ENCODE data around the gene FRYL.
A peak's percentile ranks its signal among the peaks of the same experiment; 100 is the strongest.
"Not testable (repeated sequence)": the region's sequence is repeated elsewhere in the genome, so short reads cannot be mapped to it uniquely, and the experiment has no call there.

Gene FRYL

DNA sequence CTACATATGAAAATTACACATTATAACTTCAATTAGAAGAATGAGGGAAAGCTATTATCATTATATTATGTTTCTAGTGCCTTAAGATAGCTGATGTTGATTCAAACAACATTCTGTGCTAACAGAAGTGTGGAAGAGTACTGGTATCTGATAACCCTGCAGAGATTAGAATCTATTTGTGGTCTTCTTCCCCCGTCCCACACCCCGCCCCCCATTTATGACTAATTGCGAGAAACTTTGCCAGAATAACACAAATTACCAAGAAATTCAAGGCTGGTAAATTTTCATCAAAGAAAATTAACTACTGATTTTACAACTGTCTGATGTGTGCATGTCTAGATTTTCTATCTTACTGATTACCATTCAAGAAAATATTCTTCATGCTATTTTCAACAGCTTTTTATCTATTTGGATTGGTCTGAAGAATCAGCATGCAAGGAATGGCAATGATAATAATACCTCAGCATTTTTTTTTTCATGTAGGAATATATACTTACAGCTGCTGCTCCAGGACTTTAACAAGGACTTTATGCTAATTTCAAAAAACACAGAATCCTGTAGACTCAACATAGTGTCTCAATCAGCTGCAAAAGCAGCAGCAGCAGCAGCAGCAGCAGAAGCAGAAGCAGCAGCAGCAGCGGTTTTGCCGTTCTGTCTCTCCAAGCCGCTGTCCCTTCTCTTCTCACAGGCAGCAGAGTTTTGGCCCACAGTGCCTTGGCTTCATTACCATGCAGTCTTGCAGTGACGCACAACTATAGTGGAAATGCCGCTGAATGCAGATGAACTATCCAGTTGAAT lies 126.7 kb downstream of the FRYL start:
- no peak for DNase-seq

GRCh38 chr4:48651914-48652313 lies 128.2 kb downstream of the FRYL start:
- no peak for DNase-seq

GRCh38 chr4:48649505-48649904 lies 130.6 kb downstream of the FRYL start:
- DNase-seq = no peak

DNA sequence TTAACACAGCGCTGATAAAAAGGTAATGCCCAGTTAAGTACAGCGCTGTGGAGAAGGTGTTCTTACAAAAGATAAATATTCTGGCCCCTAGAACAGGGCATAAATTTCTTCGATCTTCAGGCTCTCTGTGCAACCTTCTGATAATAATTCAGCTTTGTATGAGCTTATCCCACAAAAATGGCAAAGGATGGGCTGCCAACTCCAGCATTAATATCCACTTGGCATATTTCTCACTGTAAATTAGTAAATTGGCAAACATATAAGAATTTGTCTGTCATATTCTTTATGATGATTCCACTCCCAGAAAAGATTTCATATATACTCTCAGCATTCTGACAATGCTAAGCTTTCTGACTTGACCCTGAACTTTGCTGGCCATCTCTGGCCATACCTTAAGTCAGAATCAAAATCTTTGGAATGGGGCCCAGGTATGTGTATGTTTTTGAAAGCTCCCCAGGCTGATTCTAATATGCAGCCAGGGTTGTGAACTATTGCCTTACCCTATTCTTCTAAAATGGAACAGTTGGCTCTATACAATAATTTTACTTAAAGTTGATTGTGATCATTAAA lies 134.8 kb downstream of the FRYL start:
- no peak for DNase-seq

- no peak for DNase-seq
Measured at GRCh38 chr4:48642421-48643374, 137.4 kb downstream of the FRYL start.

GRCh38 chr4:48641401-48641800 lies 138.7 kb downstream of the FRYL start:
- no peak for DNase-seq

DNA sequence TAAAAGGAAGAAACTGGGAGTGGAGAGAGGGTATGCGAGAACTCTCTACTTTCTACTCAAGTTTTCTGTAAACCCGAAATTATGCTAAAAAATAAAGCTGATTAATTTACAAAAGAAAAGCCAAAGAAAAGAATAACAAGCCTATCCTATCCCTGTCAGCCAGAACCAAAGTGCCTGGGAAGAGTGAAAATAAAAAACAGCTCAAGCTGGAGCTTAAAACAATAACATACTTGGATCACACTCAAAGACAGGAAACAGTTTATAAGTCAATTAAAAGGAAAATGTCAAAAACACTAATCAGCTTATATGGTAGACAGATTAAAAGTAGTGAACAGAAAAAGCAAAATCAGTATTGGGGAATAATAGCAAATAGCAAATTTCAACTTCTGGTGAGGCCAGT lies 139.4 kb downstream of the FRYL start:
- DNase-seq = no peak

- DNase-seq = no peak
Measured at GRCh38 chr4:48640225-48640624, 139.9 kb downstream of the FRYL start.

DNA sequence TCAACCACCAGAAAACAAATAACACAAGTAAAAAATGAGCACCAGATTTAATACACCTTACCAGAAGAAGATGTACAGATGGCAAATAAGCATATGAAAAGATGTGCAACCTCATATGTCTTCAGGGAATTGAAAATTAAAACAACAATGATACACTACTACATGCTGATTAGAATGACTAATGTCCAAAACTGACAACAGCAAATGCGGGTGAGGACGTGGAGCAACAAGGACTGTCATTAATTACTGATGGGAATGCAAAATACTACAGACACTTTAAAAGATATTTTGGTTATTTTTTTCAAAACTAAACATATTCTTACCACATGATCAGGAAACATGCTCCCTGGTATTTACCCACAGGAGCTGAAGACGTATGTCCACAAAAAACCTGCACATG lies 140.3 kb downstream of the FRYL start:
- DNase-seq = no peak

DNA sequence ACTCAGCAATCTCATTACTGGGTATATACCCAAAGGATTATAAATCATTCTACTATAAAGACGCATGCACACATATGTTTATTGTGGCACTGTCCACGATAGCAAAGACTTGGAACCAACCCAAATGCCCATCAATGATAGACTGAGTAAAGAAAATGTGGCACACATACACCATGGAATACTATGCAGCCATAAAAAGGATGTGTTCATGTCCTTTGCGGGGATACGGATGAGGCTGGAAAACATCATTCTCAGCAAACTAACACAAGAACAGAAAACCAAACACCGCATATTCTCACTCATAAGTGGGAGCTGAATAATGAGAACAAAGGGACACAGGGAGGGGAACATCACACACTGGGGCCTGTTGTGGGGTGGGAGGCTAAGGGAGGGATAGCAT lies 141.5 kb downstream of the FRYL start:
- not testable (repeated sequence) for DNase-seq

DNA sequence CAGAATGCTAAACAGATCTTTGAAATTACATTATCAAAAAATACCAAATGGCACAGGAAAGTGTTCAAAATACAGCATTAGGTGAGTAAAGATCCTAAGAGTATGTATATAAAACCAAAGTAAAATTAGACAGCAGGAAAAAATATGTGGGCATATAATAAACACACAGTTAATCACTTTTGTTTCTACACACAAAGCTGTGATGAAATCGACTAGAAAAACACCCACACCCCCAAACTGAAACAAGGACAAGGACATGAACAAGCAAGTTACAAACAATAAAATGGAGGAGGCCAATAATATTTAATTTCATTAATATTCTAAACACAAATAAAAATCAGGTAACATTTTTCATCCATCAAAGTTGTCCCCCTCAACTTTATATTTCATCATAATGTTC lies 143.2 kb downstream of the FRYL start:
- no peak for DNase-seq

- no peak for DNase-seq
Measured at GRCh38 chr4:48635980-48636379, 144.1 kb downstream of the FRYL start.

DNA sequence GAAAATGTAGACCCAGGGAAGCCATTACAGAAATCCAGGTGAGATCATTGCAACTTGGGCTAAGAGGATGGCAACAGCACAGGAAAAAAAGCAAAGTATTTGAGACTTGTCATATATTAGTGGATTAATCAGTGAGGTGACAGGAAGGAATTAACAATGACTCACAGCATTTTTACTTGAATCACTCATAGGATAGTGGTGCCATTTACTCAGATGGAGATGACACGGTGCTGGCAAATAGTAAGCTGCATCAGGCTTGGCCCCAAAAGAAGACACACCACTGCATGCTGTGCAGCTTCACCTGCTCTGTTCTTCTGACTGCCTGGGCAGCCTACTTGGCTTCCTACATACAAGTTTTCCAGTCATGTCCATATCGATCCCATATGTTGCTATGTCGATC lies 144.8 kb downstream of the FRYL start:
- no peak for DNase-seq

DNA sequence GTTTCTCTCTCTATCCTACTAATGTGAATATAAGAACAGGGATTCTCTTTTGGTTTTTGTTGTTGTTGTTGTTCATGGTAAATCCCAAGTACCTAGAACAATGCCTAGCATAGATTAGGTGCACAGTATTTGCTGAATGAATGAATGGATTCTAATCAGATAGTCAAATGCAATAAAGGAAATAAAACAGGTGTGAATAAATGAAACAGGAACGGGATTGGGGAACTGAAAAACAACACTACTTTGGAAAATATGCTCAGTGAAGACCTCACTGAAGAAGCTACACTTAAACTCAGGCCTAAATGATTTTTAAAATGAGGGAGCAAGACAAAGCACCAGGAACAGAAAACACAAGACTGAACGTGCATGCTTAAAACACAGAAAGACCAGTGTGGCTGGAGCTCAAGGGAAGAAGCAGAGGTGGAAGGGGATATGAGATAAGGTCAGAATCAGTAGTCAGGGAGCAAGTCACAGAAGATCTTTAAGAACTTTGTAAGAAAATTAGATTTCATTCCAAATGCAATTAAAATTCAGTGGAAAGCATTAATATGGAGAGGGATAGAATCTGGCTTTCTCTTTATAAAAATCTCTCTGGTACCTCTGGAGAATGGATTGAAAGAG lies 145.3 kb downstream of the FRYL start:
- no peak for DNase-seq

DNA sequence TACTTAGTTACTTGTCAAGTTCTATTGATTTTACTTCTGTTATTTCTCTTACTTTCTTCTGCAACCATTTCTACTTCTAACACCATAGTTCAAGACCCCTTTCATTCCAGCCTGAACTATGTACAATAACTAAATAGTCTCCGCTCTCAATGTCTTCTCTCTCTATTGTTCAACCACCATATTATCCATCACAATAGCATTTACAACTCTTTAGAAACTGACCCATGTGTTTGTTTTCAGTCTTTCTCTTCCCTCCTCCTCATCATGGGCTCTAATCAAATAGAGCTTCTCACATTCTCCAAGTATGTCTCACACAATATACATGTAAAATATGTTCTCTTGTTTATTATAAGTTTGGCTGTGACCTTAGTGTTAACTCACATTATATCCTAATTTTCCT lies 146.4 kb downstream of the FRYL start:
- no peak for DNase-seq

DNA sequence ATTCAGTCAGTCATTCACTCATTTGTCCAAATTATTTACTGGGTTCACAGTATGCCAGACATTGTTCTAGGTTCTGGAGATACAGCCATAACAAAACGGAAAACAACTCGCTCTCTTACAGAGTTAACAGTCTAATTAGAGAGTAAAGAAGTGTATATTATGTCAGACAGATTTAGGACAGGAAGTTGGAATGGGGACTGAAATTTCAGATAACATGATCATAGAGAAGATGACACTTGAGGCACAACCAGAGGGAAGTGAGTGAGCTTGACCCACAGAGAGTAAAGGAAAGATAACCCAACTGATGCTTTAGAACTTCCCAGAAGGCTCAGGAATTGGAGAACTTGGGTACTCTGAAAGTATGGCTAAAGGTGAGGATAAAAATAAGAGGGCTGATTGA lies 150.6 kb downstream of the FRYL start:
- no peak for DNase-seq

DNA sequence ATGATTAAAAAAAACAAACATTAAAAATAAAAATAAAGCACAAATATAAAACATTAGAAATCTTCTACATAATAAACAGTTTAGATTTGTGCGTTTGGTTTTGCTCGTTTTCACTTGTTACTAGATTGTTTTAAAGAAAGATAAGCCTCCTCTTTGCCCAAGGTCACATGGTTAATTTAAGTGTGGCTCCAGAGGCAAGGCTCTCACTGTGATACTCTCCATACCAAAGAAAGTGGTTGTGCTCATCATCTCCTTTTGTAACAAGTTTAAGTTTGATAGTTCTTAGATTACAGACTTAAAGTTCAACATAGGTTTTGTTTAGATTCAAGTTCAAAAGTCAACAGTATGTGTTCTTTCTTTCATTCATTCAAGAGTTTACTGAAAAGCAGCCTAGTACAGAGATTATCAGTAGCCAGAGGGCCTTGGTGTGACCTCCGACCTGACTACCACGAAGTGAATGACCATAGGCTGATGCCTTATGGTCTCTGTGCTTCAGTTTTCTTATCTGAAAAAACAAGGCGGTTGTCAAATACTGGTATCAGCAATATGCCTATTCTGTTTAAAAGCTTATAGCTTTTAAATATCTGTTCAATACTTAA lies 156.8 kb downstream of the FRYL start:
- no peak for DNase-seq

GRCh38 chr4:48620831-48621230 lies 159.2 kb downstream of the FRYL start:
- DNase-seq = no peak

DNA sequence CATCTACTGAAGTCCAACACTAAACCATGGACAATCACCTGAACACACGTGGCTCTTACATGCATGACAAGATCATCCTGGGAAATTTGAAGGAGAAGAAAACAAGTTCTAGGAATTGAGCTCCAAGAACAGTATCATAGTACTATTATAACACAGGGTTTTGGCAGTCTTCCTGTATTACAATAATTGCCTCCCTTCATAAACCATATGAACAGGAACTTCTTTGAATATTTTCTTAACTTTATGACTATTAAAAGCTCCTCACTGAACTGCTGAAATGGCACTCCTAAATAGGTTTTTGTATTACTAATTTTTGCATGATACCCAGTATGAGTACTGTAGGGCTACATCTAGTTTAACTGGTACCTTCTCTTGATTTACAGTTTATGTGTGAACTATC lies 160.0 kb downstream of the FRYL start:
- no peak for DNase-seq

DNA sequence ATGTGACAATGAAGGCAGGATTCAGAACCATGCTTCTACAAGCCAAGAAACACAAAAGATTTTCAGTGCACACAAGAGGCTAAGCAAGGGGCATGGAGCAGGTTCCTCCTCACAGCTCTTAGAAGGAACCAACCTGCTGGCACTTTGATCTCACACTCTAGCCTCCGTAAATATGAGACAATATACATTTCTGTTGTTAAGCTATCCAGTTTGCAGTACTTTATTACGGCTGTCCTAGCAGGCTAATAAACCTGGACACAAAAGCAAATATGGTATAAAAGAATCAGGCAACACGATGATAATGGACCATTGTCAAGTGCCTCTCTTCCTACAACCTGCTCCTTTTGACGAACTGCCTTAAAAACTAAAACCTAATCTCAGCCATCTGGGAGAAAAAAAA lies 175.6 kb downstream of the FRYL start:
- peak; percentile 39 for DNase-seq

DNA sequence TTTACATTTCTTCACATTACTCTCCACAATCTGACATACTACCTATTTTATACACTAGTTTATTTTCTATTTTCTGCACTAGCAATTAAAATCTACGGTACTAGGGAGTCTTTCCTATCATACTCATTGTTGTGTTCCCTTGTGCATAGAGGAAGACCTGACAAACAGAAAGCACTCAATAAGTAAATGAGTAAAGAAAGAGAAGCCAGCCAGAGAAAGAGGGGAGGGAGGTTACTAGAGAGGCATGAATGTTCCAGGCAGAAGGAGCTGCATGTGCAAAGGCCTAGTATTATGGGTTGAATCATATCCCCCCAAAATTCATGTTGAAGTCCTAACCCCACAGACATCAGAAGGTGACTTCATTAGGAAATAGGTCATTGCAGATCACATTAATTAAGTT lies 176.0 kb downstream of the FRYL start:
- no peak for DNase-seq

- DNase-seq = no peak
Measured at GRCh38 chr4:48603366-48604003, 176.6 kb downstream of the FRYL start.

All from NCI-H748 treated with DMSO at 0.1 percent for 48 hours (cell line).